K562 (cell line): Measurements from ENCODE around the gene AIFM3. TPM values are rescaled to one million over a fixed set of nuclear protein-coding genes. Genes with fewer than 3 reads are reported as not detected.

Source experiments
- BDP1 ChIP-seq: IDR thresholded peaks from 3 replicates; pipeline ENCODE4 v1.6.1; 2011; ENCODE audit not compliant: insufficient read length, insufficient read depth
- BRCA1 ChIP-seq, 2 experiments: fragments of 450-650 bp in 1 of 2; sonication (generic) in 1 of 2; formaldehyde crosslinking in 1 of 2; IDR thresholded peaks; 2 replicates each; pipeline versions ENCODE4 v1.5.0 to v1.6.1; 2017 to 2020; ENCODE audit warnings: mild to moderate bottlenecking in 1 of 2, missing genetic modification reagents in 1 of 2
- EP300 ChIP-seq: IDR thresholded peaks from 2 replicates; pipeline ENCODE4 v1.6.1; 2012; ENCODE audit warnings: low read length, improper control_type of control experiment
- GTF2E2 ChIP-seq: fragments of 200-800 bp; sonication (Bioruptor generic); IDR thresholded peaks from 2 replicates; pipeline ENCODE4 v1.6.1; 2016; ENCODE audit warnings: missing genetic modification characterization, missing compliant biosample characterization
- HNRNPK ChIP-seq: fragments of 200-400 bp; formaldehyde crosslinking; IDR thresholded peaks from one replicate; pipeline ENCODE4 v1.6.1; 2018; ENCODE audit warnings: mild to moderate bottlenecking, low read depth, low read length; ENCODE audit not compliant: poor library complexity, severe bottlenecking
- MTA3 ChIP-seq: fragments of 450-650 bp; formaldehyde crosslinking; IDR thresholded peaks from 2 replicates; pipeline ENCODE4 v1.6.1; 2017; ENCODE audit warnings: mild to moderate bottlenecking, borderline replicate concordance
- MTF1 ChIP-seq: fragments of 250-450 bp; sonication (Bioruptor Pico); IDR thresholded peaks from 2 replicates; pipeline ENCODE4 v1.9.0; 2021; ENCODE audit warnings: moderate library complexity, mild to moderate bottlenecking, inconsistent platforms, borderline replicate concordance
- MYC ChIP-seq, 2 experiments: fragments of 250-450 bp in 1 of 2; sonication (Bioruptor Pico) in 1 of 2; IDR thresholded peaks; 2 replicates each; pipeline versions ENCODE4 v1.5.1 to v1.6.1; 2012 to 2021; ENCODE audit warnings: low read depth in 2 of 2, borderline replicate concordance in 1 of 2, improper control_type of control experiment in 1 of 2, low read length in 1 of 2, mild to moderate bottlenecking in 1 of 2, moderate library complexity in 1 of 2
- MYNN ChIP-seq, 2 experiments: sonication (generic); formaldehyde crosslinking in 1 of 2; IDR thresholded peaks; 2 replicates each; pipeline versions ENCODE4 v1.5.0 to v1.6.1; 2016 to 2020; ENCODE audit warnings: antibody characterized with exemption in 1 of 2, missing genetic modification reagents in 1 of 2
- NR3C1 ChIP-seq: sonication (generic); formaldehyde crosslinking; IDR thresholded peaks from 2 replicates; pipeline ENCODE4 v1.8.1; 2022; ENCODE audit warnings: missing genetic modification reagents
- RBM22 ChIP-seq: fragments of 200-400 bp; formaldehyde crosslinking; IDR thresholded peaks from 2 replicates; pipeline ENCODE4 v1.6.1; 2018; ENCODE audit warnings: low read length, low read depth; ENCODE audit not compliant: poor library complexity, severe bottlenecking
- RUNX1 ChIP-seq: sonication (generic); IDR thresholded peaks from 2 replicates; pipeline ENCODE4 v1.6.1; 2016; ENCODE audit warnings: antibody characterized with exemption, low read depth
- ZBTB1 ChIP-seq: sonication (generic); formaldehyde crosslinking; IDR thresholded peaks from 2 replicates; pipeline ENCODE4 v1.8.1; 2023; ENCODE audit warnings: missing genetic modification reagents, low read depth, mild to moderate bottlenecking, borderline replicate concordance
- ZNF3 ChIP-seq: fragments of 250-450 bp; sonication (Bioruptor Pico); IDR thresholded peaks from 2 replicates; pipeline ENCODE4 v1.5.0; 2021; ENCODE audit warnings: mild to moderate bottlenecking, moderate library complexity
- ZNF766 ChIP-seq: fragments of 200-800 bp; sonication (Bioruptor generic); conservative IDR thresholded peaks from 2 replicates; pipeline ENCODE4 v1.6.1; 2016; ENCODE audit warnings: missing genetic modification characterization, missing compliant biosample characterization
- ZSCAN29 ChIP-seq: fragments of 450-650 bp; IDR thresholded peaks from 2 replicates; pipeline ENCODE4 v1.6.1; 2017
- polyA plus RNA-seq, 8 experiments: library from polyadenylated mRNA; depleted of rRNA in 4 of 8; stranded (reverse) in 5 of 8; unstranded in 3 of 8; fragments of >200 nt; fragmentation: Nextera tagmentation in 2 of 8; fragmentation: Illumina TruSeq in 1 of 8; extraction: Ambion mirVana in 2 of 8; extraction: Trizol in 1 of 8; gene quantifications; 2 replicates each; pipeline versions ENCODE4 v1.2.1 to v1.2.3, GENCODE V29; 2011 to 2014; ENCODE audit warnings: inconsistent platforms in 1 of 8, missing spikeins in 1 of 8
- total RNA-seq, 7 experiments: library from RNA; depleted of rRNA in 6 of 7; stranded (reverse); fragments of >200 nt in 6 of 7; fragmentation: Illumina TruSeq in 2 of 7; extraction: Trizol in 2 of 7; gene quantifications; 2 replicates each; pipeline versions ENCODE4 v1.2.1 to v1.2.3, GENCODE V29; 2011 to 2021; ENCODE audit warnings: low replicate concordance in 1 of 7
- TF ChIP-seq, protein P1 (sequence below): fragments of 200-800 bp; sonication (Bioruptor generic); IDR thresholded peaks from 2 replicates; pipeline ENCODE4 v1.6.1; 2016; ENCODE audit warnings: missing genetic modification characterization, missing compliant biosample characterization
- TF ChIP-seq, protein P2 (sequence below): IDR thresholded peaks from 3 replicates; pipeline ENCODE4 v1.6.1; 2011; ENCODE audit warnings: borderline replicate concordance, mild to moderate bottlenecking; ENCODE audit not compliant: insufficient read length, insufficient read depth
- TF ChIP-seq, protein P3 (sequence below): IDR thresholded peaks from 2 replicates; pipeline ENCODE4 v1.6.1; 2011; ENCODE audit warnings: borderline replicate concordance, low read depth, mild to moderate bottlenecking, moderate library complexity, low read length; ENCODE audit not compliant: insufficient read depth, poor library complexity, severe bottlenecking

AIFM3 gene
- total and polyA plus RNA-seq, 9 of the 15 experiments (the other 6 are each of a cell fraction or from before 2014, with no cell fraction given), result 0.03 to 0.20 (median 0.07) TPM; not detected in 1

DNA sequence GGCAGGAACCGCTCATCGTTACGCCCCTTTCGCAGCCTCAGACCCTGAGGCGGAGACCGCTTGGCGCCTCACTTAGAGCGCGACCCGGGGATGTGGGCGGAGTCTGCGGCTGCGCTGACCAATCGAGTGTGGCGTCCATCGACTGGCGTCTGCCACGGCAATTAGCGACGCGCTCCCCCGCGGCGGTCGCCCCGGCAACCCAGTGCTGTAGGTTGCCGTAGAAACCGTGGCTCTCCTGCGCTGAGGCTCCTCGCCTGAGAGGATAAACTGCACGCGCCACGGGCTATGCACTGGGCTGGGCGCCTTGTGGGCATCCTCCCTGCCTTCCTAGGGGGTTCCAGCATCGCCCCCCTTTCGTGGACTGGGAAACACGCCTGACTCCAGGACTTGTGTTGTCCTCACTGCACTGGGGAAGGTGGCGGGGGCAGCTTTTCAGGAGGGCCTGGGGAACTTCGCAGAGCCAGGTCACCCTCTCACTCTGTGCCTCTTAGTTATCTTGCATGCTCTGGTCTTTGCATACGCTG is 47.2 kb downstream of the AIFM3 start (continued):
- TF ChIP-seq ZNF766 (CRISPR knock-in tag) (no peak), ZSCAN29 (no peak), MTA3 (no peak), NR3C1 (CRISPR knock-in tag) (no peak), HNRNPK (no peak), RUNX1 (no peak), MYNN (IDR thresholded peaks at IDR 0.05) (no peak), MYNN (CRISPR knock-in tag; IDR thresholded peaks at IDR 0.05) (no peak), ZBTB1 (CRISPR knock-in tag) (no peak), GTF2E2 (no peak), MYC (IDR thresholded peaks at IDR 0.05; ENCODE audit: low read depth, low read length) (peak; percentile 36; the same call in 1 of the 2 replicates), MYC (CRISPR knock-in tag; IDR thresholded peaks at IDR 0.05; ENCODE audit: borderline replicate concordance, low read depth) (peak; percentile 83), RBM22 (no peak), BDP1 (no peak), BRCA1 (IDR thresholded peaks at IDR 0.05) (no peak), BRCA1 (CRISPR knock-in tag; IDR thresholded peaks at IDR 0.05) (no peak), EP300 (peak; percentile 75), MTF1 (CRISPR knock-in tag) (no peak), ZNF3 (CRISPR knock-in tag) (no peak)
- TF ChIP-seq, protein P1, sequence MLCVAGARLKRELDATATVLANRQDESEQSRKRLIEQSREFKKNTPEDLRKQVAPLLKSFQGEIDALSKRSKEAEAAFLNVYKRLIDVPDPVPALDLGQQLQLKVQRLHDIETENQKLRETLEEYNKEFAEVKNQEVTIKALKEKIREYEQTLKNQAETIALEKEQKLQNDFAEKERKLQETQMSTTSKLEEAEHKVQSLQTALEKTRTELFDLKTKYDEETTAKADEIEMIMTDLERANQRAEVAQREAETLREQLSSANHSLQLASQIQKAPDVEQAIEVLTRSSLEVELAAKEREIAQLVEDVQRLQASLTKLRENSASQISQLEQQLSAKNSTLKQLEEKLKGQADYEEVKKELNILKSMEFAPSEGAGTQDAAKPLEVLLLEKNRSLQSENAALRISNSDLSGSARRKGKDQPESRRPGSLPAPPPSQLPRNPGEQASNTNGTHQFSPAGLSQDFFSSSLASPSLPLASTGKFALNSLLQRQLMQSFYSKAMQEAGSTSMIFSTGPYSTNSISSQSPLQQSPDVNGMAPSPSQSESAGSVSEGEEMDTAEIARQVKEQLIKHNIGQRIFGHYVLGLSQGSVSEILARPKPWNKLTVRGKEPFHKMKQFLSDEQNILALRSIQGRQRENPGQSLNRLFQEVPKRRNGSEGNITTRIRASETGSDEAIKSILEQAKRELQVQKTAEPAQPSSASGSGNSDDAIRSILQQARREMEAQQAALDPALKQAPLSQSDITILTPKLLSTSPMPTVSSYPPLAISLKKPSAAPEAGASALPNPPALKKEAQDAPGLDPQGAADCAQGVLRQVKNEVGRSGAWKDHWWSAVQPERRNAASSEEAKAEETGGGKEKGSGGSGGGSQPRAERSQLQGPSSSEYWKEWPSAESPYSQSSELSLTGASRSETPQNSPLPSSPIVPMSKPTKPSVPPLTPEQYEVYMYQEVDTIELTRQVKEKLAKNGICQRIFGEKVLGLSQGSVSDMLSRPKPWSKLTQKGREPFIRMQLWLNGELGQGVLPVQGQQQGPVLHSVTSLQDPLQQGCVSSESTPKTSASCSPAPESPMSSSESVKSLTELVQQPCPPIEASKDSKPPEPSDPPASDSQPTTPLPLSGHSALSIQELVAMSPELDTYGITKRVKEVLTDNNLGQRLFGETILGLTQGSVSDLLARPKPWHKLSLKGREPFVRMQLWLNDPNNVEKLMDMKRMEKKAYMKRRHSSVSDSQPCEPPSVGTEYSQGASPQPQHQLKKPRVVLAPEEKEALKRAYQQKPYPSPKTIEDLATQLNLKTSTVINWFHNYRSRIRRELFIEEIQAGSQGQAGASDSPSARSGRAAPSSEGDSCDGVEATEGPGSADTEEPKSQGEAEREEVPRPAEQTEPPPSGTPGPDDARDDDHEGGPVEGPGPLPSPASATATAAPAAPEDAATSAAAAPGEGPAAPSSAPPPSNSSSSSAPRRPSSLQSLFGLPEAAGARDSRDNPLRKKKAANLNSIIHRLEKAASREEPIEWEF (CRISPR knock-in tag), result no peak
- TF ChIP-seq, protein P2, sequence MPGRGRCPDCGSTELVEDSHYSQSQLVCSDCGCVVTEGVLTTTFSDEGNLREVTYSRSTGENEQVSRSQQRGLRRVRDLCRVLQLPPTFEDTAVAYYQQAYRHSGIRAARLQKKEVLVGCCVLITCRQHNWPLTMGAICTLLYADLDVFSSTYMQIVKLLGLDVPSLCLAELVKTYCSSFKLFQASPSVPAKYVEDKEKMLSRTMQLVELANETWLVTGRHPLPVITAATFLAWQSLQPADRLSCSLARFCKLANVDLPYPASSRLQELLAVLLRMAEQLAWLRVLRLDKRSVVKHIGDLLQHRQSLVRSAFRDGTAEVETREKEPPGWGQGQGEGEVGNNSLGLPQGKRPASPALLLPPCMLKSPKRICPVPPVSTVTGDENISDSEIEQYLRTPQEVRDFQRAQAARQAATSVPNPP, result no peak
- TF ChIP-seq, protein P3, sequence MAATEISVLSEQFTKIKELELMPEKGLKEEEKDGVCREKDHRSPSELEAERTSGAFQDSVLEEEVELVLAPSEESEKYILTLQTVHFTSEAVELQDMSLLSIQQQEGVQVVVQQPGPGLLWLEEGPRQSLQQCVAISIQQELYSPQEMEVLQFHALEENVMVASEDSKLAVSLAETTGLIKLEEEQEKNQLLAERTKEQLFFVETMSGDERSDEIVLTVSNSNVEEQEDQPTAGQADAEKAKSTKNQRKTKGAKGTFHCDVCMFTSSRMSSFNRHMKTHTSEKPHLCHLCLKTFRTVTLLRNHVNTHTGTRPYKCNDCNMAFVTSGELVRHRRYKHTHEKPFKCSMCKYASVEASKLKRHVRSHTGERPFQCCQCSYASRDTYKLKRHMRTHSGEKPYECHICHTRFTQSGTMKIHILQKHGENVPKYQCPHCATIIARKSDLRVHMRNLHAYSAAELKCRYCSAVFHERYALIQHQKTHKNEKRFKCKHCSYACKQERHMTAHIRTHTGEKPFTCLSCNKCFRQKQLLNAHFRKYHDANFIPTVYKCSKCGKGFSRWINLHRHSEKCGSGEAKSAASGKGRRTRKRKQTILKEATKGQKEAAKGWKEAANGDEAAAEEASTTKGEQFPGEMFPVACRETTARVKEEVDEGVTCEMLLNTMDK, result no peak
